HepG2 (cell line): ENCODE data around the gene CHKB. TPM values are rescaled to one million over a fixed set of nuclear protein-coding genes. Genes with fewer than 3 reads are reported as not detected.
A peak's percentile ranks its signal among the peaks of the same experiment; 100 is the strongest.

Experiments
- ATF1 ChIP-seq: IDR thresholded peaks from 2 replicates; pipeline ENCODE4 v1.6.1; 2016; ENCODE audit warnings: mild to moderate bottlenecking, control low read depth
- CCAR2 ChIP-seq: fragments of 200-400 bp; formaldehyde crosslinking; optimal IDR thresholded peaks from 2 replicates; pipeline ENCODE3; 2018; ENCODE audit warnings: low read depth, mild to moderate bottlenecking, low read length, moderate library complexity
- HOXD1 ChIP-seq: sonication (generic); formaldehyde crosslinking; IDR thresholded peaks from 2 replicates; pipeline ENCODE4 v1.5.0; 2020; ENCODE audit warnings: missing genetic modification reagents
- MXI1 ChIP-seq: IDR thresholded peaks from 3 replicates; pipeline ENCODE4 v1.6.1; 2012; ENCODE audit warnings: low read depth, low read length, inconsistent platforms, borderline replicate concordance
- MYNN ChIP-seq: sonication (generic); formaldehyde crosslinking; IDR thresholded peaks from 2 replicates; pipeline ENCODE4 v1.4.0; 2020; ENCODE audit warnings: mild to moderate bottlenecking, low read depth, missing genetic modification reagents
- PRDM10 ChIP-seq: sonication (generic); formaldehyde crosslinking; IDR thresholded peaks from 2 replicates; pipeline ENCODE4 v1.4.0; 2020; ENCODE audit warnings: low read depth, missing genetic modification reagents
- RBAK ChIP-seq: sonication (generic); formaldehyde crosslinking; IDR thresholded peaks from 2 replicates; pipeline ENCODE4 v1.5.1; 2020; ENCODE audit warnings: mild to moderate bottlenecking, missing genetic modification reagents
- SALL1 ChIP-seq: sonication (generic); formaldehyde crosslinking; IDR thresholded peaks from 2 replicates; pipeline ENCODE4 v1.8.0; 2022; ENCODE audit warnings: mild to moderate bottlenecking, missing genetic modification reagents
- SMAD9 ChIP-seq: sonication (generic); formaldehyde crosslinking; IDR thresholded peaks from 2 replicates; pipeline ENCODE4 v1.5.1; 2020; ENCODE audit warnings: mild to moderate bottlenecking, missing genetic modification reagents
- SP4 ChIP-seq: sonication (generic); formaldehyde crosslinking; IDR thresholded peaks from 2 replicates; pipeline ENCODE4 v1.8.1; 2023; ENCODE audit warnings: mild to moderate bottlenecking, missing genetic modification reagents
- SRSF4 ChIP-seq: fragments of 200-400 bp; formaldehyde crosslinking; IDR thresholded peaks from one replicate; pipeline ENCODE4 v1.6.1; 2018; ENCODE audit warnings: mild to moderate bottlenecking, low read depth, low read length, moderate library complexity; ENCODE audit not compliant: poor library complexity, severe bottlenecking
- THAP9 ChIP-seq: sonication (generic); formaldehyde crosslinking; IDR thresholded peaks from 2 replicates; pipeline ENCODE4; 2020; ENCODE audit warnings: missing genetic modification reagents, mild to moderate bottlenecking, borderline replicate concordance
- TRIM24 ChIP-seq: sonication (generic); formaldehyde crosslinking; IDR thresholded peaks from 2 replicates; pipeline ENCODE4 v1.8.0; 2022; ENCODE audit warnings: mild to moderate bottlenecking, missing genetic modification reagents
- ZBTB7B ChIP-seq: sonication (generic); formaldehyde crosslinking; IDR thresholded peaks from 2 replicates; pipeline ENCODE4 v1.4.0; 2020; ENCODE audit warnings: missing genetic modification reagents
- ZFP41 ChIP-seq: sonication (generic); formaldehyde crosslinking; IDR thresholded peaks from 2 replicates; pipeline ENCODE4 v1.4.0; 2020; ENCODE audit warnings: mild to moderate bottlenecking, missing genetic modification reagents, borderline replicate concordance
- ZNF253 ChIP-seq: sonication (generic); formaldehyde crosslinking; IDR thresholded peaks from 2 replicates; pipeline ENCODE4 v1.8.0; 2022; ENCODE audit warnings: mild to moderate bottlenecking, missing genetic modification reagents, borderline replicate concordance
- ZNF33A ChIP-seq: sonication (generic); formaldehyde crosslinking; IDR thresholded peaks from 2 replicates; pipeline ENCODE4 v1.5.1; 2020; ENCODE audit warnings: missing genetic modification reagents, mild to moderate bottlenecking, moderate library complexity, borderline replicate concordance
- ZNF451 ChIP-seq: sonication (generic); formaldehyde crosslinking; IDR thresholded peaks from 2 replicates; pipeline ENCODE4 v1.5.0; 2020; ENCODE audit warnings: mild to moderate bottlenecking, missing genetic modification reagents
- ZXDC ChIP-seq: sonication (generic); formaldehyde crosslinking; IDR thresholded peaks from 2 replicates; pipeline ENCODE4 v1.5.0; 2020; ENCODE audit warnings: mild to moderate bottlenecking, missing genetic modification reagents
- polyA plus RNA-seq, 8 experiments: library from polyadenylated mRNA; depleted of rRNA in 3 of 8; stranded (reverse) in 7 of 8; unstranded in 1 of 8; fragments of >200 nt; fragmentation: Illumina TruSeq in 4 of 8; extraction: Trizol in 4 of 8; gene quantifications; 2 replicates each; pipeline versions ENCODE4 v1.2.1 to v1.2.3, GENCODE V29; 2011 to 2016; ENCODE audit warnings: low read depth in 4 of 8, missing spikeins in 1 of 8, mixed read lengths in 1 of 8; ENCODE audit not compliant: insufficient read depth in 1 of 8
- total RNA-seq, 5 experiments: library from RNA; depleted of rRNA; stranded (reverse); fragments of >200 nt; fragmentation: Illumina TruSeq; extraction: Trizol; gene quantifications; 2 replicates each; pipeline ENCODE4 v1.2.3, GENCODE V29; 2016; ENCODE audit warnings: low read depth in 1 of 5

The CHKB gene
- total and polyA plus RNA-seq, 2 of the 13 experiments (the other 11 are each of a cell fraction or from before 2014, with no cell fraction given) = 24.5 to 42.7 TPM

- TF ChIP-seq ZXDC (no peak), ZBTB7B (peak; percentile 64), HOXD1 (CRISPR knock-in tag) (no peak), SP4 (CRISPR knock-in tag) (0 out of 2 replicates have a peak, but pooled peaks have one; percentile 50), CCAR2 (no peak), ZNF33A (CRISPR knock-in tag) (no peak), ZFP41 (CRISPR knock-in tag) (no peak), ATF1 (CRISPR knock-in tag) (peak; percentile 51), ZNF253 (CRISPR knock-in tag) (no peak), MYNN (CRISPR knock-in tag) (no peak), MXI1 (0 out of 3 replicates have a peak, but pooled peaks have one; percentile 20), SMAD9 (CRISPR knock-in tag) (0 out of 2 replicates have a peak, but pooled peaks have one; percentile 50), TRIM24 (CRISPR knock-in tag) (no peak), SRSF4 (no peak), SALL1 (CRISPR knock-in tag) (peak; percentile 52), ZNF451 (CRISPR knock-in tag) (no peak), THAP9 (CRISPR knock-in tag) (0 out of 2 replicates have a peak, but pooled peaks have one; percentile 12), PRDM10 (CRISPR knock-in tag) (no peak), RBAK (CRISPR knock-in tag) (0 out of 2 replicates have a peak, but pooled peaks have one; percentile 7)
These were observed 38.1 kb upstream of the CHKB start (continued) for GRCh38 chr22:50620593-50621355.
